Smooth muscle cell (in vitro differentiated cells): ENCODE measurements around the gene GSTM2. TPM values are rescaled to one million over a fixed set of nuclear protein-coding genes. Genes with fewer than 3 reads are reported as not detected.

ENCODE experiments used
- DNase-seq: peaks from one replicate; lab custom pipeline; 2025; ENCODE audit not compliant: unreplicated experiment; lab: John Stamatoyannopoulos, UW
- H2AFZ ChIP-seq: fragments of 200-600 bp; sonication (generic); 2 replicates; pipeline ENCODE4 v1.6.0; 2016; ENCODE audit warnings: antibody characterized with exemption, low read depth, mild to moderate bottlenecking
- H3F3A ChIP-seq: fragments of 200-600 bp; sonication (generic); 2 replicates; pipeline ENCODE4 v1.6.0; 2017; ENCODE audit warnings: antibody characterized with exemption, low read depth
- H3K27ac ChIP-seq: fragments of 200-600 bp; sonication (generic); 2 replicates; pipeline ENCODE4 v1.5.1; 2016; ENCODE audit warnings: low read depth, mild to moderate bottlenecking
- H3K27me3 ChIP-seq: fragments of 200-600 bp; sonication (generic); 2 replicates; pipeline ENCODE4 v1.6.1; 2016; ENCODE audit warnings: low read depth, mild to moderate bottlenecking
- H3K36me3 ChIP-seq: fragments of 200-600 bp; sonication (generic); 2 replicates; pipeline ENCODE4 v1.5.1; 2016; ENCODE audit warnings: low read depth
- H3K4me1 ChIP-seq: fragments of 200-600 bp; sonication (generic); 2 replicates; pipeline ENCODE4 v1.5.1; 2016; ENCODE audit warnings: low read depth
- H3K4me2 ChIP-seq: fragments of 200-600 bp; sonication (generic); 2 replicates; pipeline ENCODE4 v1.6.0; 2016; ENCODE audit warnings: mild to moderate bottlenecking
- H3K4me3 ChIP-seq: fragments of 200-600 bp; sonication (generic); 2 replicates; pipeline ENCODE4 v1.5.1; 2016; ENCODE audit warnings: mild to moderate bottlenecking
- H3K79me2 ChIP-seq: fragments of 200-600 bp; sonication (generic); 2 replicates; pipeline ENCODE4 v1.6.0; 2016; ENCODE audit warnings: low read depth, mild to moderate bottlenecking
- H3K9ac ChIP-seq: fragments of 200-600 bp; sonication (generic); 2 replicates; pipeline ENCODE4 v1.6.0; 2016; ENCODE audit warnings: low read depth
- H3K9me3 ChIP-seq: fragments of 200-600 bp; sonication (generic); replicated peaks from 2 replicates; pipeline ENCODE4 v1.5.1; 2016; ENCODE audit warnings: low read depth
- H4K20me1 ChIP-seq: fragments of 200-600 bp; sonication (generic); 2 replicates; pipeline ENCODE4 v1.6.0; 2016; ENCODE audit warnings: low read depth
- CTCF ChIP-seq: fragments of 200-600 bp; sonication (generic); IDR thresholded peaks from 2 replicates; pipeline ENCODE4 v1.5.1; 2017; ENCODE audit warnings: borderline replicate concordance, mild to moderate bottlenecking, antibody characterized with exemption; ENCODE audit not compliant: insufficient read depth, poor library complexity, severe bottlenecking
- WGBS: methylation state at CpG from one replicate; pipeline ENCODE4 v1.1.7; 2016; ENCODE audit warnings: low lambda C conversion rate; 5-methylcytosine and 5-hydroxymethylcytosine counted together
- polyA plus RNA-seq: library from polyadenylated mRNA; unstranded; fragments of >200 nt; fragmentation: Nextera tagmentation; extraction: Ambion mirVana; gene quantifications from 2 replicates; pipeline ENCODE4 v1.2.1, GENCODE V29; 2016
- total RNA-seq: library from RNA; depleted of rRNA; stranded (reverse); fragments of >200 nt; gene quantifications from 2 replicates; pipeline ENCODE4 v1.2.3, GENCODE V29; 2014

Gene GSTM2
- total and polyA plus RNA-seq, 2 experiments from 2014 or later: 30.3 to 43.8 TPM

DNA sequence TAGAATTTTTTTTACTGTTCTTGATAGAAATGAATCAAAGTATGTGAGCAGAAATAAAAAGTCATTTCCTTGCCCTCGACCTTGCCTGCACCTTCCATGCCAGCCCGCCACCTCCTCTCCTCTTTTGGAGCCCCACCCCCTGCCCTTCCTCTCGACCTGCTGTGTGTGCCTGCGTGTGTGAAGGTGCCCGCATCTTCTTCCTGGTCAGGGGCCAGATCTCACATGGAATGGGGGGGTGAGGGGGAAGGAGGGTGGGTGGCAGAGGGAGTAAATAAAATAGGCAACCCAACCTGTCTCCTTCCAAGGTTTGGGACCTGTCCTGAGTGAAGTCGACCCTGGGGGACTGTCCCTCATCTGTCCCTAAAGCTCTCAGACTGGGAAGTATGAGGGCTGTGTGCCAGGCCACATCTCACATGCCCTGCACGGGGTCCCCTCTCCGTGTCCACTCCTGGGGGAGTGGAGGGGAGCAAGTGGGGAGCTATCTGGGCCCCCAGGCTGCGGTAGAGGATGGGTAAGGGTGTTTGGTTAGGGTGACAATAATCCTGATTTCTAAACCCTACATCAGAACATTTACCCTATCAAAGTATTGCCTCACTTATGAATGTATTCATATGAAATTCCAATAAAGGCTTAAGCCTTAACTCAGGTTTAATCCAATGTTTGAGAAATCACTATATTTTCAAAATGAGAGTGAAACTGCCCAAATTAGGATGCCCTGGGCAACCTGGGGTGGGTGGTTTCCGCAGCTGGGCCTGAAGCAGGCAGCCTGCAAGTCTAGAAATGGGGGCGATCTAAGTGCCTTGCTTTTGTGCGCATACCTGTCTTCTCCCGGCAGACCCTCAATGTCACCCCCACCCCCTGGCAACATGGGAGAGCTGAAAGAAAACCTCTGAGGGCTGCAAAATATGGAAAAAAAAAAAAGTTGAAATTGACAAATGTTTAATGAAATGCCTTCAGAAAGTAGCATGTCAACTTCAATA is 32.8 kb upstream of the GSTM2 start:
- no peak for TF ChIP-seq CTCF
- 85% methylated on average over 13 of the region's 13 CpGs for WGBS
- H3K9me3 ChIP-seq: no peaks in the 10 kb centered on the region
- H3K4me1 ChIP-seq: peaks cover 4% of the 10 kb centered on the region
- no peak overlapping the region for H3K27ac ChIP-seq
- no peaks in the 10 kb centered on the region for H3F3A ChIP-seq
- no peak overlapping the region for H2AFZ ChIP-seq
- H3K4me3 ChIP-seq: no peak overlapping the region
- H3K27me3 ChIP-seq: no peaks in the 10 kb centered on the region
- no peak overlapping the region for H3K9ac ChIP-seq
- H4K20me1 ChIP-seq: no peaks in the 10 kb centered on the region
- no peak for DNase-seq
- no peak overlapping the region for H3K4me2 ChIP-seq
- H3K79me2 ChIP-seq: no peaks in the 10 kb centered on the region
- H3K36me3 ChIP-seq: no peaks in the 10 kb centered on the region

DNA sequence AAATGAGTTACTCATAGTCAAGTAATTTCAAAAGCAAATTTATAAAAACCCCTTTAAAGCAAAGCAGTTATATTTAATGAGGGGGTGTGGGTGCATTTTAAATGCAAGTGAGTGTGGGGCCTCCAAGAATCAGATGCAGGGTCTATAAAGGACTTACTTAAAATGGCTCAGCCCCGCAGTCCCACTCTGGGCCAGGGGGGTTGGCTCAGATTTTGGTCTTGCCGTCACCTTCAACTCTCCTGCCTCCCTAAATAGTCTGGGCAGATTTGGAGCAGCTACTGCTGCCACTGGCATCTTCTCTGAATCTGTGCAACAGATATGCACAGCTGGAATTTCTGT is 32.0 kb upstream of the GSTM2 start:
- H3F3A ChIP-seq: no peaks in the 10 kb centered on the region
- H3K4me2 ChIP-seq: peak overlapping the region; percentile 13
- no peaks in the 10 kb centered on the region for H3K9me3 ChIP-seq
- H3K27ac ChIP-seq: no peak overlapping the region
- no peak overlapping the region for H3K9ac ChIP-seq
- H3K27me3 ChIP-seq: no peaks in the 10 kb centered on the region
- no peak overlapping the region for H3K4me3 ChIP-seq
- peaks cover 4% of the 10 kb centered on the region for H3K4me1 ChIP-seq
- DNase-seq: no peak
- H3K36me3 ChIP-seq: no peaks in the 10 kb centered on the region
- H3K79me2 ChIP-seq: no peaks in the 10 kb centered on the region
- no peaks in the 10 kb centered on the region for H4K20me1 ChIP-seq
- H2AFZ ChIP-seq: no peak overlapping the region
- 81% methylated on average over 2 of the region's 2 CpGs for WGBS
- no peak for TF ChIP-seq CTCF

DNA sequence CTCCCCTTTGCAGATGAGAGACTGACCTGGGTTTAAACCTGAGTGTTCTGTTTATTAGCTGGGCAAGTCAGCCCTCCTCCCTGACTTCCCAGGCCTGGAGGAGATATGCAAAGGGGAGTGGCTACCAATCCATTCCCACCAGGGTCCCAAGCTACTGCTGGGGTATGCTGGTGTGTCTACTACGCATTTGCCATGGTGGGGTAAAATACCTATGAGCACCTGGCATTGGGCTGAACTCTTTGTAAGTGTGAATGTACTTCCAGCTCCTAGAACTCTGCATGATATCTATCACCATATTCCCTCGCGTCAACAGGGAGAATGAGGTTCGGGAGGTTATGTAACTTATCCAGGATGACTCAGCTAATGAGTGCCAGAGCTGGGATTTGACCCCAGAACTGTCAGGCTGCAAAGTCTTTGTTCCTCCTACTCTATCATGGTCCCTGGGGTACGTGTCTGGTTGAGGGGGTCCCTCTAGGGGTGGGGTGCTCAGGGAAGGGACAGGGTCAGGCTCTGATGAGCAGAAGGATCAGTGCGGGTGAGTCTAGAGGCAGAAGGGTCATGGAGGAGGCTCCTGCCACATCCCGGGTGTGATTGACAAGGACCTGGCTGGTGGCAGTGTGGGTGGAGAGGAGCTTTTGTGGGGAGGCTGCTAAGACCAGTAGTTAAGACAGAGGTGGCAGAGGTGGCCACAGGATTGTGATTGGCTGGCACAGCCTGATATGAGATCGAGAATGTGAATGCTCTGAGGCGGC is 31.5 kb upstream of the GSTM2 start:
- no peak overlapping the region for H2AFZ ChIP-seq
- peaks cover 4% of the 10 kb centered on the region for H3K4me1 ChIP-seq
- H3K9me3 ChIP-seq: no peaks in the 10 kb centered on the region
- WGBS: 33% methylated on average over 9 of the region's 9 CpGs
- no peak for TF ChIP-seq CTCF
- H3K79me2 ChIP-seq: no peaks in the 10 kb centered on the region
- no peak overlapping the region for H3K9ac ChIP-seq
- no peaks in the 10 kb centered on the region for H3F3A ChIP-seq
- H3K36me3 ChIP-seq: no peaks in the 10 kb centered on the region
- H3K4me3 ChIP-seq: no peak overlapping the region
- no peak for DNase-seq
- H3K27ac ChIP-seq: no peak overlapping the region
- no peaks in the 10 kb centered on the region for H3K27me3 ChIP-seq
- H4K20me1 ChIP-seq: no peaks in the 10 kb centered on the region
- H3K4me2 ChIP-seq: peak overlapping the region; percentile 13
